DOHH2 (cell line): ENCODE results near the gene PDIK1L.

Experiments
- EZH2phosphoT487 ChIP-seq: fragments of 200-600 bp; sonication (generic); IDR thresholded peaks from 2 replicates; pipeline ENCODE4 v1.6.1; 2017; ENCODE audit warnings: borderline replicate concordance, mild to moderate bottlenecking, antibody characterized with exemption, low read length, moderate library complexity, mixed read lengths
- TF ChIP-seq, protein P1 (sequence below): fragments of 200-600 bp; sonication (generic); IDR thresholded peaks from one replicate; pipeline ENCODE4 v1.5.1; 2014; ENCODE audit warnings: antibody characterized with exemption, mild to moderate bottlenecking, low read depth, low read length; ENCODE audit not compliant: poor library complexity, severe bottlenecking

DNA sequence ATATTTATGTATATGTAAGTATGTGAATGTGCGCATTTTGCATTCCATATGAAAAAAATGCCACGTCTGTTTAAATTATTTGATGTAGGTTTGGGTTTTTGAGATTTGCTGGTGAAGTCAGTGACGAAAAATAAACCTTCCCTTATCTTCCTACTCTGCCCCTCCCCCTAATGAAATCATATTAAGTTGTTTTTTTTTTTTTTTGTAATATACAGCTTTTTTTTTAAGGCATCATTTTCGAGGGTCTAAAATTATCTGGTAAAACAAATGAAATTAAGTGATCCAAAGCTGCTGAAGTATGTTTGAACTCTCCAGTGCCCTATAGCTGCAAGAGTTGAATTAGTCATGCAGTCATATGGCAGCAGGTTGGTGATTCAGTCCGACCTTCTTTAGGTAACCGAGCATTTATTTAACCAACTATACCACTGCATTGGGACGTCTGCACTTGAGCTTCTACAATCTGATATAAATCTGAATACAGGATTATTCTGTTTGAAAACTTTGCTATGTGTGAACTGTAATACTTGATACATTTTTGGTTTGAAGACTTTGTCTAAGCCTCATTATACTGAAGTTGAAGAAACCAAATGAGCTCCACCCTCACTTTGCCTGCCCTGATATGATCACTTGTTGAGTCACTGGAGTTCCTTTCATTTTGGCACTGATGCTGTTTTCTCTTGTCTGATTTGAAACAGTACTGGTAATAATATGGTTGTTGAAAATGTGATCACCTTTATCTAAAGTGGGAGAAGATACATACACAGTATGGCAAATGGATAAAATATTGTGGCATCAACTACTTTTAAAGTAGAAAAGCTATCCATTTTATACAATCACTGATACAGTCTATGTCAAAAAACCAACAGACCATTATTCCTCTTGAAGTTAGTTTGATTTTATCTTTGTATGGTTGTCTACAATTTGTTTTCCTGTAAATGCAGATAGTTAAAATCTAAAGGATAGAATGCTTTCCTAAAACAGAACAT, 11.7 kb downstream of the PDIK1L start:
- TF ChIP-seq, protein P1, sequence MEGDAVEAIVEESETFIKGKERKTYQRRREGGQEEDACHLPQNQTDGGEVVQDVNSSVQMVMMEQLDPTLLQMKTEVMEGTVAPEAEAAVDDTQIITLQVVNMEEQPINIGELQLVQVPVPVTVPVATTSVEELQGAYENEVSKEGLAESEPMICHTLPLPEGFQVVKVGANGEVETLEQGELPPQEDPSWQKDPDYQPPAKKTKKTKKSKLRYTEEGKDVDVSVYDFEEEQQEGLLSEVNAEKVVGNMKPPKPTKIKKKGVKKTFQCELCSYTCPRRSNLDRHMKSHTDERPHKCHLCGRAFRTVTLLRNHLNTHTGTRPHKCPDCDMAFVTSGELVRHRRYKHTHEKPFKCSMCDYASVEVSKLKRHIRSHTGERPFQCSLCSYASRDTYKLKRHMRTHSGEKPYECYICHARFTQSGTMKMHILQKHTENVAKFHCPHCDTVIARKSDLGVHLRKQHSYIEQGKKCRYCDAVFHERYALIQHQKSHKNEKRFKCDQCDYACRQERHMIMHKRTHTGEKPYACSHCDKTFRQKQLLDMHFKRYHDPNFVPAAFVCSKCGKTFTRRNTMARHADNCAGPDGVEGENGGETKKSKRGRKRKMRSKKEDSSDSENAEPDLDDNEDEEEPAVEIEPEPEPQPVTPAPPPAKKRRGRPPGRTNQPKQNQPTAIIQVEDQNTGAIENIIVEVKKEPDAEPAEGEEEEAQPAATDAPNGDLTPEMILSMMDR: no peak
- TF ChIP-seq EZH2phosphoT487: no peak
